Amygdala (tissue), 56 donors: ENCODE data around the gene ATP6V0E1.
"Not testable (repeated sequence)": the region's sequence is repeated elsewhere in the genome, so short reads cannot be mapped to it uniquely, and the experiment has no call there.

Experiments
- DNase-seq, 56 donors: peaks; one replicate each; lab custom pipeline; 2025; lab: John Stamatoyannopoulos, UW

ATP6V0E1 gene

GRCh38 chr5:172999974-173000373 is 16.4 kb downstream of the ATP6V0E1 start:
- no peak for DNase-seq

GRCh38 chr5:173001229-173001841 is 17.8 kb downstream of the ATP6V0E1 start:
- DNase-seq: no peak

DNA sequence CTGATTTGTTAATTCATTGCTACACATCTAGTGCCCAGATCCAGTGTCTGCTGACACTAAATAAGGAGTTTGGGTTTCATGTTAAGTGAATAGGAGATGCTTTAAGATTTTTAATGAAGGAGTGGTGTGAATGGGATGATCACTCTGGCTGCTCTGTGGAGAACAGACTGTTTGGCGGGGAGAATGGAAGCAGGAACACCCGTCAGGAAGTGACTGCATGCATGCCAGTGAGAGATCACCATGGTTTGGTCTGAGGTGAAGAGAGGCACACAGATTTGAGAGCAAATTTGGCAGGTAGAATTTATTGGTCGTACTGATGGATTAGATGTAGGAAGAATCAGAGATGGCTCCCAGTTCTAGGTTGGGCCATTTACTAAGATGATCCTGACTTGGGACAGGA is 19.8 kb downstream of the ATP6V0E1 start:
- DNase-seq: no peak

DNA sequence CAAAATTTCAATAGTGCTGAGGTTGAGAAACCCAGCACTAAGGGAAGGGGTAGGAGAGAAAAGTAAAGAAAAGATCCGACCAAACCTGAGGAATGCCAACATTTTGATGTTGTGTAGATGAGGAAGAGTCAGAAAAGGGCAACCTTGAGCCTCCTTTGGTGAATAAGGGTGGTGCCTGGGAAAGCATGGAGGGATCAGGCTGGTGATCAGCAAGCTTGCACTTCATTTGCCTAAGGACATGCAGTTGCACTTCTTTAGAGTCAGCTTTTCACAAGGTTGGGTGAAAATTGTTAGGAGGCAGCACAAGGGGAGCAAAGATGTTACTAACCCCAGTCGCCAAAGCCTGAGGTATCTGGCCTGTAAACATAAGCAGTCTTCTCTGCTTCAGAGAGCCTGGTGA is 20.4 kb downstream of the ATP6V0E1 start:
- DNase-seq: no peak

DNA sequence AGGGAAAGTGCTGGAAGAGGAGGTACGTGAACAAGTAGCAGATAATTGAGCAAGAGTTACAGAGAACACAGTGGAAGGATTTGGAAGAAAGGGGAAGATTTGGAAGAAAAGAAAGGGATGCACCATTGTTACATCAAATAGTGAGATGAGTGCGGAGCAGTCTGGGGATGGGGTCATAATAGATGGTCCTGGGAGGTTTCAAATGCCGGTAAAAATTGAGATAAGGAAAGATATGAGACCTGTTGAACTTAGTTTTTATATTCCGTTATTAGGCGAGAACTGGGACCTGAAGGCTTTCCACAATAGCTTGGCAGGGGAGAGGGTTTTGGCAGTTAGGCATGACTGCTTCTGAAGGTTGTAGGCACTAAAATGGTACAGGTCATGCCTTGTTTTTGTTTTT is 20.9 kb downstream of the ATP6V0E1 start:
- DNase-seq: no peak

DNA sequence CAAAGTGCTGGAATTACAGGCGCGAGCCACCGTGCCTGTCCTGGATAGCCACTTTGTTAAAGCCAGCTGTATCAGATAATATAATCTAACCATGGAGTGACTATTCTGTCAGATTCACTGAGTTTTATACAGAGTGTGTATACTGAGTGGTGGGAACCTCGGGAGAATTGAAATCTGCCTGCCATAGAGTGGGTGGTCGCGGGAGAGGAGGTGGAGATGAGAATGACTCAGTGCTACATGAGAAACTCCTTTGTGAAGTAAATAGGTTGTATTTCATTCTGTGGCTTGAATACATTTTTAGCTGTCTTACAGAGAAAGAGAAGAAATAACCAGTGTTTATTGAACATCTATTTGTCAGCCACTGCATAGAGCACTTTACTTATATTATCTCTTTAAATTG is 26.4 kb downstream of the ATP6V0E1 start:
- DNase-seq: no peak

DNA sequence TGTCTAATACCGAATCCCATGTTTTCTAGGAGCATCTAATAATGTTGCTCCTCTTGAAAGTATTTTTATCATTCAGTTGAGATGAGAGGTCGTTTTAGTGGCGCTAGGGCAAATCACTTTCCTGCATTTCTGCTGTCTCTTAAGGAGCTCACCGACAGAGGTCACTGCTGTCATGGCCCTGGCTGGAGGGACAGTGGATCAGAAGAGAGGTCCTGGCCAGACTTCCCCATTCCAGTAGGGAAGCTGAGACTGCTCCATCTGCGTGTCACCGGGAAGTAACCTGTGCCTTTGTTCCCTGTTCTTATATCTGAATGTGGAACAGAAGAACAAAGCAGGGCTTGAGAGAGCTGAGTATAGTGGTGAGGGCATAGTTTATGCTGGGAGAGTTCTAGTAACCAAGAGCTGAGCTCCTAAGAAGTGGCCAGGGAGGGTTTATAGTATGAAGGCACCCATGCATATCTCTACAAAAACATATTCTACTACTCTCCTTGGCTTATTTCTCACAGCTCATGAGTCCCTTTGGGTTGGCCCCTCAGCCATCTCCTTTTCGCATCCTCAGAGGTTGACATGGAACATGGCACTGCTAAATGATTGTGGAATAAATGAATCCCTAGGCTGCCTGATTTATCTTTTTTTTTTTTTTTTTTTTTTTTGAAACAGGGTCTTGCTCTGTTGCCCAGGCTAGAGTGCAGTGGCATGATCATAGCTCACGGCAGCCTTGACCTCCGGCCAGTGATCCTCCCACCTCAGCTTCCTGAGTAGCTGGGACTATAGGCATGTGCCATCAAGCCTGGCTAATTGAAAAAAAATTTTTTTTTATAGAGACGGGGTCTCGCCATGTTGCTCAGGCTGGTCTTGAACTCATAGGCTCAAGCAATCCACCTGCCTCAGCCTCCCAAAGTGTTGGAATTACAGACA is 27.2 kb downstream of the ATP6V0E1 start:
- peak in 25 of 56 donors; percentile 4 to 61 (median 27) for DNase-seq

GRCh38 chr5:173011566-173011965 is 28.0 kb downstream of the ATP6V0E1 start:
- DNase-seq: no peak

- no peak for DNase-seq
Observed at GRCh38 chr5:173012882-173013281, 29.3 kb downstream of the ATP6V0E1 start.

- no peak for DNase-seq
Observed at GRCh38 chr5:173014671-173015070, 31.1 kb downstream of the ATP6V0E1 start.

GRCh38 chr5:173015192-173015591 is 31.6 kb downstream of the ATP6V0E1 start:
- DNase-seq: no peak

DNA sequence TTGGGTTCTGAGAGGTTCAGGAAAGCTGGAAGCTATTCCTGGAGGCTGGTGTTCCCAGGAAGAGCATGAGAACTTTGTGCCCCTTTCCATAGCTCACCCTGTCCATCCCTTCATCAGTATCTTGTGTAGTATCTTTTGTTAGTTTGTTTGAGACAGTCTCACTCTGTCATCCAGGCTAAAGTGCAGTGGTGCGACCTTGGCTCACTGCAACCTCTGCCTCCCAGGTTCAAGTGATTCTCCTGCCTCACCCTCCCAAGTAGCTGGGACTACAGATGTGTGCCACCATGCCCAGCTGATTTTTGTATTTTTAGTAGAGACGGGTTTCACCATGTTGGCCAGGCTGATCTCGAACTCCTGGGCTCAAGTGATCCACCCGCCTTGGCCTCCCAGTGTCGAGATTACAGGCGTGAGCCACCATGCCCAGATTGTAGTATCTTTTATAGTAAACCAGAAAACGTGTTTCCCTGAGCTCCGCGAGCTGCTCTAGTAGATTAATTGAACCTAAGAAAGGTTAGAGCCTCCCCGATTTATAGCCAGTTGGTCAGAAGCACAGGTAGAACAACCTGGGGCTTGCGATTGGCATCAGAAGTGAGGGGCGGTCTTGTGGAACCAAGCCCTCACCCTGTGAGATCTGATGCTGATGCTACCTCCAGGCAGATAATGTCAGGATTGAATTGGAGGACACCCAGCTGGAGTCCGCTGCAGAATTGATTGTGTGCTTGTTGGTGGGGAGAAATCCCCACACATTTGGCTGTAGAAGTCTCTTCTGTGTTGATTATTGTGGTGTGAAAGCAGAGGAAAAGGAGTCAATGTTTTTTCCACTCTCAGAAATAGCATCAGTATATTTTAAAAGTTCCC is 32.3 kb downstream of the ATP6V0E1 start:
- DNase-seq: no peak

GRCh38 chr5:173016598-173017046 is 33.1 kb downstream of the ATP6V0E1 start:
- DNase-seq: peak in 6 of 56 donors; percentile 11 to 35 (median 22)

- not testable (repeated sequence) for DNase-seq
Observed at GRCh38 chr5:173017087-173017486, 33.5 kb downstream of the ATP6V0E1 start.

DNA sequence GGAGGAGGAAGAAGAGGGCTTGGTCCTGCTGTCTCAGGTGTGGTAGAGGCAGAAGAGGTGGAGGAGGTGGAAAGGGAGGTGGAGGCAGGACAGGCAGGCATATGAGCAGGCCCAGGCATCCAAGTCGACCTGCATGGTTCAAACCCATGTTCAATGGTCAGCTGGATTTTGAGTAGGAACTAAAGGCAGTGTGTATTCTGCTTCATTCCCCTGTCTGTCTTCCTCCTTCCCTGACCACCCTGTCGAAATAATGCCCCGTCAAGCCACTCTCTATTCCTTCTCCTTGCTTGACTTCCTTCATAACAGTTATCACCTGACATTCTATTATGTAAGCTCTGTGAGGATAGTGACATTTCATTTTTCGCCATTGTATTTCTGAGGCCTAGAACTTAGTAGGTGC is 34.8 kb downstream of the ATP6V0E1 start:
- no peak for DNase-seq

DNA sequence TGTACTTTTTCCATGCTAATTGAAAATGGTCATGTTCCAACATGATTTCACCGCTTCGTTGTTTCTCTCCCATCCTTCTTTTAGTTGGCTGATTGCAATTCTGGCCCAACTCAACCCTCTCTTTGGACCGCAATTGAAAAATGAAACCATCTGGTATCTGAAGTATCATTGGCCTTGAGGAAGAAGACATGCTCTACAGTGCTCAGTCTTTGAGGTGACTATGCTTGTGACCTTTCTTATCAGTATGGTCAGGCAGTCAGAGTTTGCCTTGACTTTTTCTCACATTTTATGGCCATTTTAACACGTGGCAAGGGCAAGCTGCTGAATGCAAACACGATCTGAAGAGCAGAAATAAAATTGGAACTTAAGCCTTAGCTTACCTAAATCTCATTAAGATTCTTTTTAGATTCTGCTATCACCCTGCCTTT is 36.6 kb downstream of the ATP6V0E1 start:
- no peak for DNase-seq

- DNase-seq: peak in 32 of 56 donors; percentile 5 to 75 (median 34)
Observed at GRCh38 chr5:173020643-173021042, 37.1 kb downstream of the ATP6V0E1 start.

DNA sequence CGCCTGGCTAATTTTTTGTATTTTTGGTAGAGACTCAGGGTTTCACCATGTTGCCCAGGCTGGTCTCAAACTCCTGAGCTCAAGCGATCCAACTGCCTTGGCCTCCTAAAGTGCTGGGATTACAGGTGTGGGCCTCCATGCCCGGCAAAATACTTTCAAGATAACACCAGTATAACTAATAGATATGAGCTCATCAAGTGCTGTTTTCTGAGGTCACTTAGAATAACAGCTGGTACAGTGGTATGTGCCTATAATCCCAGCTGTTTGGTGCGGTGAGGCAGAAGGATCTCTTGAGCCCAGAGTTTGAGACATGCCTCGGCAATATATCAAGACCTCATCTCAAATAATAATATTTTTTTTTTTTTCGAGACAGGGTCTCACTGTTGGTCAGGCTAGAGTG is 42.1 kb downstream of the ATP6V0E1 start:
- no peak for DNase-seq

- no peak for DNase-seq
Observed at GRCh38 chr5:173027905-173028304, 44.3 kb downstream of the ATP6V0E1 start.

DNA sequence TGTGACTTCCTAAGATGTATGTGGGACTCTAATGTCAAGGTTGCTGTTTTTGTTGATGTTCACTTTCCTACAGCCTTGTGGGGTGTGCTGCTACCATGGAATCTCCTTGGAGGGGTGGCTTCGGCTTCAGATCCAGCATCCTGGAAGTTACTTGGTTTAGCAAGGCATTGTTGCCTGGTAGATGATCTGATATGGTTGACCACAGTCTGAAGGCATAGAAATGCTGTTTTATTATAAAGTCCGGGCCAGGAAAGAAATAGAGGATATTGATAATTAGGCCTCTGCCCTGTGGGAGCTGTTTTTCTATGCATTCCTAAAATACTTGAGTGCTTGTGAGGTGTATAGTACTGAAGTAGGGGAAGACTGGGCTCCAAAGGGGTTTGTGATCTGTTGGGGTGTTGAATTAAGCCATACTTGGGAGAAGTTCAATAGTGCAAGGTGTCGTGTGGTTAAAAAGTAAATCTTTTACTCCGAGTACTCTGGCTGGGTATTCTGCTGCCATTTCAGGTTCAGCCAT is 45.3 kb downstream of the ATP6V0E1 start:
- no peak for DNase-seq

DNA sequence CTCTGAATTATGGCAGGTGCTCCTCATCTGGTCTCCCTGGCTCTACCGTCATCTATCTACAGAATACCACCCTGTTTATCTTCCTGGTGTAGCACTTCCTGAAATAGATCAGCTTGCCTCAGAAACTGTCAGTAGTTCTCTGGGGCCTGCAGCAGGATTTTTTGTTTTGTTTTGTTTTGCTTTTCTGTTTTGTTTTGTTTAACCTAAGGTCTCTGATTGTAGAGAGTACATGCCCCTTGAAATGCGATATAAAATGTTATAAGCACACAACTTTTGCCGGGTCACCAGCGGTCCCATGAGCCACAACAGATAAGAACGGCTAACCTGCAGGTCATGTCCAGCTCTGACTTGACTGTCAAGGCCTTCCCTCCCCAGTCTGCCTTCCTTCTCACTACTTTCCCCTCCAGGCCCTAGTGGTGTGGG is 45.9 kb downstream of the ATP6V0E1 start:
- DNase-seq: peak in 1 of 56 donors; percentile 3
